Stimulated activated CD8-positive, alpha-beta memory T cell treated with anti-CD3 and anti-CD28 coated beads, Interleukin-15, amount 100 ng/mL, for 24 hours (primary cell): ENCODE results near the gene ALLC.
"Not testable (repeated sequence)": the region's sequence is repeated elsewhere in the genome, so short reads cannot be mapped to it uniquely, and the experiment has no call there.

Experiments
- DNase-seq: peaks from one replicate; pipeline ENCODE4 v3.0.0-alpha.2; 2020; ENCODE audit warnings: low read depth

The ALLC gene

DNA sequence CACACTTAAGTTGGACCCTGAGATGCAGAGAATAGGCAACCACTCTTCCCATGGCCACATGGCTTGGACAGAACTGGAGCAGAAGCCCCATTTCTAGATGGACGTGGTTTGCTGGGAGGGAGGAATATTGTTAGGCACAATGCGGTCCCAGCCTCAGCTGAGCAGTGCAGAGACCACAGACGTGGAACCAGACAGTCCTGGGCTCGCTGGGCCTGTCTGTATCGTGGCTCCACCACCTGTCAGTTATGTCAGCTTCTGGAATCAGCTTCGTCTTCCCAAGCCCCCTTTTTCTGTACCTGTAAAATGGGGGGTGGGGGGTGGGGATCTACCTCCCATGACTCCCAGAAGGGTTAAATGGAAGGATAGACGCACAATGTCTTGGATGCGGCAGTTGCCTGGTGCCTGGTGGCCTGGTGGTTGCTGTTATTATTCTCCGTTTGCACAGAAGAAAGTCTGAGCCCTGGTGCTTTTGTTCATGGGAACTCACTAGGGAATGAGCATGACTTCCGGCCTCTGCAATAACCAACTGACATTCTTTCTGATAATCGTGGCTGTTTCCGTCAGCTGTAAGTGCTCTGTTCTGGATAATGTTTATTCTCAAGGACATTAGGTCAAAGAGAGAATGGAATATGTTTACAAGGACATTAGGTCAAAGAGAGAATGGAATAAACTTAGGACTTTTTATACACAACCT lies 31.7 kb upstream of the ALLC start:
- DNase-seq: no peak

DNA sequence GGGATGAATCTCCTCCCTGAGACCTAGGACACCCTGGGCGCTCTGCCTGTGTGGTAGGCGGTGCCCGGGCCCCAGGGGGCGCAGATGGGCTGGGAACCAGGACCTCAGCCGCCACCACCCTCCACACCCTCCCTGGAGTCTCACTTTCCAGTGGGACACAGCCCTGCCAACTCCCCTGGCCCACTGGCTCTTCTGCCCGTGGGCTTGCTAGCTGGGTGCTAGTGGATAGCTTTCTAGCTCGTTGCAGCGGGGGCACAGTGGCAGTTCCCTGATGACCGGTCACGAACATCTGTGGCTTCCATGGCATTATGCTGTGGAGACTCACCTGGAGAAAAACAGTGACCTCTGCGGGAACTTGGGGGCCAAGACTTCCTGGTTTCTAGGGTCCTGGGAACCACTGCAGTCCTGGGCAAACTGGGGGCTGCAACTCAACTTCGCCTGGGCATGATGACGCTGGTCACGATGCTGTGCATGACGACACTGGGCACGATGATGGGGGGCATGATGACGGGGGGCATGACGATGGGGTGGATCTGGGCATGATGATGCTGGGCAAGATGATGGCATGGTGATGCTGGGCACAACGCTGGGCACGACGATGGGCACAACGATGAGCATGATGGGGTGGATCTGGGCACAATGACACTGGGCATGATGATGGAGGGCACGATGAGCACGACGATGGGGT lies 31.0 kb upstream of the ALLC start:
- DNase-seq: no peak

DNA sequence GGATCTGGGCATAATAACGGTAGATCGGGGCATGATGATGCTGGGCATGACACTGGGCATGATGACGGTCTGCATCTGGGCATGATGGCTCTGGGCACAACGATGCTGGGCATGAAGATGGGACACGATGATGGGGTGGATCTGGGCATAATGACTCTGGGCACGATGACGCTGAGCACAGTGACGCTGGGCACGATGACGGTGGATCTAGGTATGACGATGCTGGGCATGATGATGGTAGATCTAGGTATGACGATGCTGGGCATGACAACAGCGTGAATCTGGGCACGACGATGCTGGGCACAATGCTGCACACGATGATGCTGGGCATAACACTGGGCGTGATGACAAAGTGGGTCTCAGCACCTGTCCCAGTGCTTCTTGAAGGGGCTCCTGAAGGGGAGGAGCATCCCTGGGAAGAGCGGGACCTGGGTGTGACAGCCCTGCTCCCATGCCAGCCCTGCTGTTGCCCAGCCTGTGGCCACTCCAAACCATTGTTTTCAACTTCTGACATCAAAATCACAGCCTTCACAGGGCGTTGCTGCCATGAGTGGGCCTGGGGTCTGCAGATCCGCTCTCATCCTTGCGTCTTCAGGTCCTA lies 30.4 kb upstream of the ALLC start:
- no peak for DNase-seq

DNA sequence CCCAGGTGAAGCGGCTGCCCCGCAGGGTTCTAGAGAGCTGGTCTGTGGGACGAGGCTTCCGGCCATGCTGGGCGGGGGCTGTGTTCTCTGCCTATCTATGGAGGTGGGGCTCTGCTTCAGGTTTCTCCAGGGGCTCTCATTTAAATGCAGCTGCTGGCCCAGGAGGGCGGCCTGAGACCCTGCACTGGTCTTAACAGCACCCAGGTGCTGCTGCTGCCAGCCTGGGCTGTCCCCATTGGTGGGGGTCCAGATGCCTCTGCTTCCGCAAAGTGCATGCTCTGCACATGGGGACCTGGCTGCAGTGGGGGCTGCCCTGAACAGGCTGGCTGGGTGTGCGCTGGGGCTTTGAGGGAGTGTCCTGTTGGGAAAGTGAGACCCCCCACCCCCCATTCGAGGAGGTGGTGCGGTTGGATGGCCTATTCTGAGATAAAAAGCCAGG lies 29.7 kb upstream of the ALLC start:
- DNase-seq: no peak

DNA sequence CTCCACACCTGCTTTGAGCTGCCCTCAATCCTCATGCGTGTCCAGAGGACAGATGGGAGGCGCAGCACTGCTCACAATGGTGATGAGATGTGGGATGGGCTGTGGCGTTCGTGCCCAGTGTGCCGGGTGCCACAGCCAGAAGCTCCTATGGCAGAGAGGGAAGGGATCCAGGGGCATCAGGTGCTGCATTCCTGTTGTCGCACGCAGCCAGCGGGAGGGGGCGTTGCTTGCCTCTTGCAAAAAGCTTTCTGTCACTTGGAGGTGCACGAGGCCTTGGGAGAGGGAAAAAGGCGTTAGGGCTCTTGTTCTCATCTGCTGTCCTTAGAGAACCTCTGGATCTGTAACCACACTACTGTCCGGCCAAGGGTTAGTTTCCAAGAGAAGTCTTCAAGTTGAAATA lies 29.2 kb upstream of the ALLC start:
- DNase-seq: no peak

DNA sequence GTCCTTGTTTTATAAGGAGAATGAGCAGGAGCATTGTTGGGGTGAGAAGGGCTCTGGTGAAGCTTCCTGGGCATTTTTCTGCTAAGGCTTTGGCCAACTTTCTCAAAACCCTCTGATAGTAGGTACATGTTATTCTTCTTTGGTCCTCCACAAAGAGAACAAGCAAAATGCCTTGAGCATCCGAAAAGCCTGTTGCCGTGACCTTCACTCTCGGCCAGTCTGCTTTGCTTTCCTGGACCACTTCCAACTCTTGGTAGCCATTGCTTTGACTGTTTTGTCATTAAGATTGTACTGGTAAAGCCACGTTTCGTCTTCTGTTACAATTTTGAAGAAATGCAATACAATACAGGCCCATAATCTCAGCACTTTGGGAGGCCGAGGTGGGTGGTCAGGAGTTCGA lies 27.4 kb upstream of the ALLC start:
- DNase-seq: no peak

DNA sequence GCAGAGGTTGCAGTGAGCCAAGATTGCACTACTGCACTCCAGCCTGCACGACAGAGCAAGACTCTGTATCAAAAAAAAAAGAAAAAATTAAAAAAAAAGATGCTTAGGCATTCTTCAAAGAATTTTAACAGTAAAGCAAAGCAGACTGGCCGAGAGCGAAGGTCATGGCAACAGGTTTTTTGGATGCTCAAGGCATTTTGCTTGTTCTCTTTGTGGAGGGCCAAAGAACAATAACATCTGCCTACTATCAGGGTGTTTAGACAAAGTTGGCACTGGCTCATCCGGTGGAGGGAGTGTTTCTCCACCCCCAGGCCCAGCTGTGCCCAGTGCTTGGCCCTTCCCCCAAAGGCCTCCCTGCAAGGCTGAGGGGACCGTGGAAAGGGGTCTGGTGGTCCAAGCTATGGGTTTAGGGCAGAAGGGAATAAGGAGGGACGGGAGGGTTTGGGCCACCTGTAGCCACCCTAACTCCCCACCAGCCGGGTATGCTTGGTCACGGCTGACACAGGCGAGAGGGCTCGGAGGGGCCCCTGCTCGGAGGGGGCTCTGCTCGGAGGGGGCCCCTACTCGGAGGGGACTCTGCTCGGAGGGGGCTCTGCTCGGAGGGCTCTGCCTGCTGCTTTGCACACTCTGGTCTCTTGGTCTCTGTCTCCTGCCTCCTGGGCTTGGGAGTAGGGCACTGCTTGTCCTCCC lies 26.7 kb upstream of the ALLC start:
- DNase-seq: no peak

DNA sequence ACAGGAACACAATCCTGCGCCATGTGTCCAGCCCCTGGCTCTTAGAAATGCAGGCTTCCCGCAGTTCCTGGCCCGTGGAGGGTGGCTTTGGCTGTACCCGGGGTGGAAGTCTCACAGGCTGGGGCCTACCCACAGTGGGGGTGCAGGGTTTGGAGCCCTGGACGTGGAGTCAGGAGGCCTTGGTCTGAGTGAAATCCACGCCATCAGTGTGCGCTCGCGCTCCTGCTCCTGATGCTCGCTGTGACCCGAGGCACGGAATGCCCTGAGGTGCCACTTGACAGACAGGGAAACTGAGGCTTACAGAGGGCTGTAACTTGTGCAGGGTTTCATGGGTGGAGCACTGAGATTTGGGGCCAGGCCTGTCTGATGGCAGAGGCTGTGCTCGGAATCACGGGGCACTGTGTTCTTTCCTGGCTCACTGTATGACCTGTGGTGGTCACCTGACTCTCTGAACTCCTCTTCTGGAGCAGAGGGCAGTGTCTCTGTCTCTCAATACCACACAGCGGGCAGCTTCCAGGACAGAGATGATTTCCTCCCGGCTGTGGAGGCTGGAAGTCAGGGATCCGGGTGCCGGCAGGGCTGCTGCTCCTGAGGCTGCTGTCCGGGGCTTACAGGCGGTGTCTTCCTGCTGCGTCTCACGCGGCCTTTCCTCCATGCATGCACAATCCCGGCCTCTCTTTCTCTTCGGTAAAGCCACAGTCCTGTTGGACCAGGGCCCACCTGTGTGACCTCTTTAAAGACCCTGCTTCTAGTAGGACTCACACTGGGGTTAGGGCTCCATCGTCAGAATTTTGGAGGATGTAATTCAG lies 25.9 kb upstream of the ALLC start:
- no peak for DNase-seq

DNA sequence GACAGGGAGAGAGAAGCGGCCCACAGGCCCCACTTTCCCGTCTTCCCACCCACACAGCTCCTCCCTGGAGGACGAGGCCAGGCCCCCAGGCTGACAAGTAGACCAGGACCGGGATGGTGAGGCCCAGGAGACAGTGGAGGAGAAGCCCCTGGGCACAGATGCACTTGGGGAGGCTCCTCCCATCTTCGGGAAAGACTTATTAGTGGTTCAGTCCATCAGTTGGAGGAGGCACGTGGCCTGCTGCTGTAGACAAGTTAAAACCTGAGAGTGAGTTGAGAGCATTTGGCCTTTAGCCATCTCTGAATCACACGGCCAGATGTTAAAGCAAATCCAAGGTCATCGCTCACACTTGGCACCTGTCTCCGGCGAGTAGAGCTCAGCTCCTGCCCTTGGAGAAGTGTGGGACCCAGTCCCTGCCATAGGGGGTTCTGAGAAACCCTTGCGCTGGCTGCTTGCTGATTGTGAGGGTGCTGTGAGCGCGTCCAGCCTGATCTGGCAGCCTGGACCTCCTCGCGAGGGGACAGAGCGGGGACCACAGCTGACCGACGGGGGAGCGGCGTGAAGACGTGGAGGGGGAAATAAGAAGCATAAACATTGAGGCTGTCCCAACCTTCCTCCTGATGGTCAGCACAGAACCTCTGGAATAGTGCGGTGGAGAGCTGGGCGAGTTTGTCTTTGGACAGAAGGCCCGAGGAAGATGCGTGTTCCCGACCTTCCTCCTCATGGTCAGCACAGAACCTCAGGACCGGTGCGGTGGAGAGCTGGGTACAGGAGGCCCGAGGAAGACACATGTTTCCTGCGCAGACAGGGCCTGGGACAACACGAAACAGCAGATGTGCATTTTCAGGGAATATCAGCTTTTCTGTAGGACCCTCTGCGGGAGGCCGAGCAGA lies 24.7 kb upstream of the ALLC start:
- DNase-seq: no peak

DNA sequence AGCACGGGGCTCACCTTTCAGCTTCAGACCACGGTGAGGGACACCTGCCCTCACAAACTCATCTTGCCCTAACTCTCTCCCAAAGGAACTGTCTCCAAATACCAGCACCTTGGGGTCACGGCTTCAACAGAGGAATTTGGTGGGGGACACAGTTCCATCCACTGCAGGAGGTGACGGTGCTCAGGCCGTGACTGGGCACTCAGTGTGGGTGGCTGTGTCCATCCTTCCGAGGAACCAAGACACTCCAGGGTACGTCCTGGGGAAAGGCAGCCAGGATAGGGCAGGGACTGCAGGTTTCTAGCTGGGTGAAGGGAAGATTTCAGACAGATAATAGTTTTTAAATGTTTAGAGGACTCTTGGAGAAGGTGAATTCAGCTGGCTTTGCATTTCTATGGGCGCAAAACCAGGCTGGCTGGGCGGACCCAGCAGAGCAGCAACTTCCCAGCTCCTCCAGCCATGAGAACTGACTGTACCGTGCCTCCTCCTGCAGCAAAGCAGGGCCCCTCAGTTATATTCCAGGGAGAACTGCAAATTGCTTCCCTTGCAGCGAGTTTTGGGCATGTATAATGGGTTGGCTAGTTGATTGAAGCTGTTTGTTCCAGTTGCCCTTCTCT lies 23.9 kb upstream of the ALLC start:
- DNase-seq: no peak

DNA sequence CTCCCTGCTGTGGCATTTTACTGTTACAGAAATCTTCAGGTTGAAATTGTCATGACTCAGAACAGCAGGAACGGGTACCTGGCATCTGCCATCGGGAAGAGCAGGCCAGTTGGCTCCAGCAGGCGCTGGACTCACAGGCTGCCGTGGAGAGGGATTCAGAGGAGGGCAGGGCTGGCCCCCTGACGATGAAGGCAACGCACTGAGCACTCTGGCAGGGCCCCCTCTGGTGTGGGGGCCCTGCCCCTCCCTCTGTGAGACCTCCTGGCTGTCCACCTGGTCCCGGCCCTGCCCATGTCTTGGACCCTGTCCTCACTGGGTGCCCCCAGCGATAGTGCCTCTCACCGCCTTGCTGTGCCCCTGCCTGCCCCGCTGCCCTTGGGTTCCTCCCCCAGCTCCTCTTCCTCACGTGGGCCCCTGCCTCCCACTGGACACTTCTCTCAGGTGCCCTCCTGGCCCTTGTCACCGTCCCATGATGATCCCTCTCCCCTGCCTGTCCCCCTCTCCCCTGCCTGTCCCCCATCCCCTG lies 23.3 kb upstream of the ALLC start:
- DNase-seq: no peak

DNA sequence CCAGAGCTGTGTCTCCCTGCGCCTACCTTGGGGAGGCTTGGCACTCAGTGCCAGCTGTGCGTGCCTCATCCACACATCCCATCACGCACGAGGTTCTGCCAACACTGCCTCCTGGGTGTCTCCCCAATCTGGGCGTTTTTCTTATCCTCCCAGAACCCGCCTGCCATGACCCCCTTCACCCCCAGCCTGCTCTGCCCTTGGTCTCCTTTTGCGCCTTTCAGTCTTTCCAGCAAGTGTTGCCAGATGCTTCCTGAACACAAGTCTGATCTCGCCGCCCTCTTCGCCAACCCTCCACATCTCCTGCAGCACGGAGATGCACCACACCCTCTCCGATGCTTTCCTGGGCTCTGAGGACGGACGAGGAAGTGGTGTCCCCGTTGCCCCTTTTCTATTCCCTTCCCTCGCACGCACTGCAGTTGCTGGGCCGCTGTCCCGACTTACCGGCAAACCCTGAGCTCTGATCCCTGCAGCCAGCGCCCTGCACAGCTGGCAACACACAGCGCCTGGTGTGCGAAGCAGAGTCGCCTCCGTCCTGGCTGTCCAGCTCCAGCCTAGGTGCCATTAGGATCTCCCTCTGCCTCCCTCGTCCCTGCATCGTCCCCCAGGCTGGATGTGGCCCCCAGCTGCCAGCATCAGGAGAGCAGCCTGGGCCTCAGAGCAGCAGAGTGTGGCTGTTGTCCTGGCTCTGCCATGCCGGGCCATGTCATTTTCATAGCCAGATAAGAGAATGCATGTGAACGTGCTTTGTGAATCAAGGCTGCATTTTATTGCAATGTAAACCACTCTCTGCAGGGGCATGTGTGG lies 22.6 kb upstream of the ALLC start:
- DNase-seq: no peak

DNA sequence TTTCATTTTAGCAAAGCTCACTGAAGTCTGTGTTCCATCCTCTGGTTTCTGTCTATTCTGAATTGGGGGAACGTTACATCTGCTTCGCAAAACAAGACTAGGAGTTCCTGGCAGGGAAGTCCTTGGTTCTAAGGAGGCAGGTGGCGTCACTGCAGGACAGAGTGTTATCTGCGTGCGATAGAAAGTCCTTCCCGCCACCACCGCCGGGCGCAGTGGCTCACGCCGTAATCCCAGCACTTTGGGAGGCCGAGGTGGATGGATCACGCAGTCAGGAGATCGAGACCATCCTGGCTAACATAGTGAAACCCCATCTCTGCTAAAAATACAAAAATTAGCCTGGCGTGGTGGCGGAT lies 22.0 kb upstream of the ALLC start:
- not testable (repeated sequence) for DNase-seq

DNA sequence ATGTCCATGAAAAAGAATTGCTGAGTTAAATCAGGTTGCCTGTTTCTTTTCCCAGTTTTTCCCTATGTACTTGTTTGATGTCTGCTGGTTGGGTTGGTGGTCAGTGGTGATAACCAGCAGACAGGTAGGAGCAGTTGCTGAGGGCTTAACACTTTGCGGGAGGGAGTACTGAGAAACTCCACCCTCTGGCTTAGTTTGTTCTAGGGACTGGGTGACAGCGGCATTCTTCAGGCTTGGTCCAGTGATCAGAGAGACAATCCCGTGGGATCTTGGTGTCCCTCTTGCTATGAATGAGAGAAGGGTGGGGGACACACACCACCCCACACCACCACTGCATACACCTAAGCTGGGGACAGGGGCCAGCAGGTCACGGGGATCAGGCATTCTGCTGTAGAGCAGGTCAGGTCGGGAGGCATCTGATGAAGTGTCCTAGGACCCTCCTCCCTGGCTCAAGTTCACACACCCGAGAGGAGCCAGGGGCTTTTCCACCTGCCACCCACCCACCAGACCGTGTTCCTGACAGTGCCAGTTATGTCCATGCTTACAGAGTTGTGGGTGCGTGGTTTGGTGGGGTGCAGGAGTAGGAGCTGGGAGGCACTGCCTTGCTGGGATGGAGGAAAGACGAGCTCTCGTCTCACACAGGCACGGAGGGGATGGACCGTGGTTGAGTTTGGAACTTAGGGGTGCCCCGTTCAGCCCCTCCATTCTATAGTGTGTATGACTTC lies 21.3 kb upstream of the ALLC start:
- no peak for DNase-seq

DNA sequence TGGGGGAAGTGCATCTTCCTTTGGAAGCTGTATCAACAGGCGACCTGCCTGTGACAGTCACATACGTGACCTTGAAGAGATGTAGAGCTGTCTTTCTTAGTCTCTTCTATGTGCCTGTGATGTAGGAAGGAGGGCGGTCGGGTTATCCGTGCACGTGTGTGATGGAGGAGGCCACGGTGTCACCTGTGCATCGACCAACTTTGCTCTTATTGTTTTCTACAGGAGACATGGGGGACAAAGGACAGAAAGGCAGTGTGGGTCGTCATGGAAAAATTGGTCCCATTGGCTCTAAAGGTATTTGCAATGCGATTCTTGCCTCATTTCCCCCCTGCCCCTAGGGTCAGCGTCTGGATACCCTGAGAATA lies 20.7 kb upstream of the ALLC start:
- no peak for DNase-seq

DNA sequence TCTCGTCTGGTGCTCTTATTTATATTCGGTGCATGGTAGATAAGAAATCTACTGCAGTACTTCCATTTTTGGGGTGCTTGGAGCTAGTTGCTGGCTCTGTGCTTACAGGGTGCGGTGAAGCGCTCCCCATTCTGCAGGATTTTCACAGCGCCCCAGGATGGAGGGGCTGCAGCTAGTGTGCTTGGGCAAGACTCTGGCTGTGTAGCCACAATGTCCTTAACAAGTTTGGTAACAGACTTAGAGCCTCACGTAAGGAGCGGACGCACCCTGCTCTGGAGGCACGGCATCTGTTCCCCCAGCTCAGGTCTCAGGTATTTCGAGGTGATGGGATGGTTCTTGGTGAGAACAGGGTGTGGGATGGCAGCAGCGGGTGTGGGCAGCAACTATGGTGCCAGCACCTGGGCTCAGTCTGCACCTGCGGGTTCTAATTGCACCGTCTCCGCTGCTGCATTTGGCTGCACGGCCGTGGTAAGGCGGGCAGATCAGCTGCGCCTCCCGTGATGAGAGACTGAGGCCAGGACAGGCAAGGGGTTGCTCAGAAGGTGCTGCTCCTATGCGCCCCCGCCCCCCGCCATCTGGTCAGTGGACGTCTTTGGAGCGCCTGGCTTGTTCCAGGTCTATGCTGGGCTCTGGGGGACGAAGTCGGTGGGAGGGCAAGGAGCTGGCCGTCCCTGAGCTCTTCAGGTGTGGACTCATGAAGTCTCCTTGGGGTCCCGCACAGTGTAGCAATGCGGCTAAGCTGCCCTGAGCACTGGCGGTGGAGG lies 20.1 kb upstream of the ALLC start:
- no peak for DNase-seq

DNA sequence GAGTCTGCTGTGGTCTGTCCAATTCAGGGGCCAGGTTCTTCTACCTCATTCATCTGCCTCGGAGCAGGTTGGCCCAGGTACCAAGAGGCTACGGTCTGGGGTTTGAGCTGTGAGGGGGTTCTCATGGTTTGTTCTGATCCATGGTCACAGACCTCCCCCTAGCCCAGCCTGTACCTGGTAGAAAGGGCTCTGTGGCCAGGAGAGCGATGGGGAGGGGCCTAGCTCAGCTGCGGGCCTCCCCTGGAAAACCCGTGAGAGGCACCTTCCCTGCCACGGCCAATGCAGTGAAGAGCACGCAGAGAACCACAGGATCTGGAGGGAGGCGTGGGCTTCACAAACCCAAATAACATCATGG lies 19.6 kb upstream of the ALLC start:
- no peak for DNase-seq

DNA sequence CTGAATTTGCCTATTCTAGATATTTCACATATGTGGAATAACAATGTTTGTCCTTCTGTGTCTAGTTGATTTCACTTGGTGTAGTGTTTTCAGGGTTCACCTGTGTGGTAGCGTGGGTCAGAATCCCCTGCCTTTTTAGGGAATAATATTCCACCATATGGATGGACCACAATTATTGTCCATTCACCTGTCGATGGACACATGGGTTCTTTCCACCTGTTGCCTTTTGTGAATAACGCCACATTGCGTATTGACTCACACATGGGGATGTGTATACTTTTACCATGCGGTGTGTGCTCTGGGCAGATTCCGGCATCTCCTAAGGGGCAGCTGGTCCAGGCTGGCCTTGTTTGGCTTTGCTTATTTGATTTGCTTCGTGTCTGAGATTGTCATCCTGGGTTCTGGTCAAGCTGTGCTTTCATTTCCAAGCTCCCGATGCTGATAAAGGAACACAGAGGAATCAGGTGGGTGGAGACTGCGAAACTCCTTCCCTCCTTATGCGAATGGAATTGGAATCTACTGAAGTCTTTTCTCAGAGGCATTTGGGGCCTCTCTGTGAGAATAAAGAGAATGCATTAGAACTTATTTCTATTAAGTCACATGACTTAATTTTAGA lies 18.9 kb upstream of the ALLC start:
- DNase-seq: no peak
